Right lung (tissue), 5 donors: ENCODE measurements around the gene SPATA12. TPM values are rescaled to one million over a fixed set of nuclear protein-coding genes. Genes with fewer than 3 reads are reported as not detected.
"Not testable (repeated sequence)": the region's sequence is repeated elsewhere in the genome, so short reads cannot be mapped to it uniquely, and the experiment has no call there.

Source experiments
- DNase-seq, 2 donors: peaks; one replicate each; pipeline ENCODE4 v3.0.0-alpha.2; 2013
- polyA plus RNA-seq, 5 donors: library from polyadenylated mRNA; unstranded; fragments of 120-200 nt; gene quantifications; one replicate each; pipeline versions ENCODE4 v1.2.1 to v1.2.3, GENCODE V29; 2013; ENCODE audit warnings: inconsistent platforms in 1 of 5, low replicate concordance in 1 of 5; ENCODE audit not compliant: insufficient read length in 5 of 5, insufficient read depth in 1 of 5

Gene SPATA12
- polyA plus RNA-seq, 5 donors: not detected

DNA sequence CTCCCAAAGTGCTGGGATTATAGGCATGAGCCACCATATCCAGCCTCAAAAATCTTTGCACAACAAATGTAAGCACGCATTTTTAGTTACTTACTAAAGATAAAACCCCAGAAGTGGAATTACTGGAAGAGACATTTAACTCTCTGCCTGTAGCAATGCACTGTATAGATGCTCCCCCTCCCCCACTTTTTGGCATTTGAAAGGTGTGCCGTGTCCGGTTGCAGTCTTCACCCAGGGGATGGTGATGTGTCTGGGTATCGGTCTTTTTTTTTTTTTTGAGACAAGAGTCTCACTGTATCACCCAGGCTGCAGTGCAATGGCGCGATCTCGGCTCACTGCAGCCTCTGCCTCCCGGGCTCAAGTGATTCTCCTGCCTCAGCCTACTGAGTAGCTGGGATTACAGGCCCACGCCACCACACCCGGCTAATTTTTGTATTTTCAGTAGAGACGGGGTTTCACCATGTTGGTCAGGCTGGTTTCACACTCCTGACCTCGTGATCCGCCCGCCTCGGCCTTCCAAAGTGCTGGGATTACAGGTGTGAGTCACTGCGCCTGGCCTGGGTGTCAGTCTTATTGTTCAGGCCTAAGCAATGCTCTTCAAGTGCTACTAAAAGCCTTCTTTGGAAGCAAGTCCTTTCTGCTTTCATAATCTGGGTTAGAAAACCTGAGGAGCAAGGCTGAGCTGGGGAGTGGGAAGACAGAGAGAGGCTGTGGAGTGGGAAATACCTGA lies 23.0 kb downstream of the SPATA12 start:
- DNase-seq: not testable (repeated sequence)

DNA sequence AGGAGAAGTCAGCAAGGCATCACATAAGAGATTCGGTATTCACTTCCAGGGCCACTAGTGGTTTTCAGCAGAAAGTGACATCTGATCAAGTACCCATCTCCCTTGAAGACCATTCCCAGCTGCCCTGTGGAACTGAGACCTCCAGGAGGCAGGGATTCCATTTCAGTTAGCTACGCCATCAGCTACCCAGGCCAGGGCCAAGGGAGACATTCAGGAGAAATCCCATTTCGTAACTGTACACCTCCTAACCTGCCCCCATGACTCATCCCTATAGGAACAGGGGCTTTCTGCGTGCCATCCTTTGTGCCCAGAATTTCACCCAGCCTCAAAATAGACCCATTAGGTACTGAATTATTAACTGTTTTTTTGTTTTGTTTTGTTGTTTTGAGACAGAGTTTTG lies 24.7 kb downstream of the SPATA12 start:
- DNase-seq: no peak

DNA sequence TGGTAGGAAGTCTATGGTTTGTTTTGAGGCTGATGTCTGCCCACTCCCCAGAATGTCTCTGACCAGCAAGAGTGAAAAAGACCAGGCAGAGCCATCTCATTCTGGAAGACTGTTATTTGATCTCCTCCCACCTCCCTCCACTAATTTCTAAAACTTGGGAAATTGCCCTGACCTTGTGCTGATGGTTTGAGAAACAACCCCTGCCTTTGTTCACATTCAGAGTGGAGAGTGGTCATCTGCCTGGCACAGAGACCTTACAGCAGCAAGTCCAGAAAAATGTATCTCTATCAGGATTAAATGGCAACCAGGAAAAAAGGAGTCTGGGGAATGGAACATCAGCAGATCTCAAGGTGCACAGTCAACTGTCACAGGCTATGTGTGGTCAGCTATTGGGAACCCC lies 25.7 kb downstream of the SPATA12 start:
- DNase-seq: no peak

DNA sequence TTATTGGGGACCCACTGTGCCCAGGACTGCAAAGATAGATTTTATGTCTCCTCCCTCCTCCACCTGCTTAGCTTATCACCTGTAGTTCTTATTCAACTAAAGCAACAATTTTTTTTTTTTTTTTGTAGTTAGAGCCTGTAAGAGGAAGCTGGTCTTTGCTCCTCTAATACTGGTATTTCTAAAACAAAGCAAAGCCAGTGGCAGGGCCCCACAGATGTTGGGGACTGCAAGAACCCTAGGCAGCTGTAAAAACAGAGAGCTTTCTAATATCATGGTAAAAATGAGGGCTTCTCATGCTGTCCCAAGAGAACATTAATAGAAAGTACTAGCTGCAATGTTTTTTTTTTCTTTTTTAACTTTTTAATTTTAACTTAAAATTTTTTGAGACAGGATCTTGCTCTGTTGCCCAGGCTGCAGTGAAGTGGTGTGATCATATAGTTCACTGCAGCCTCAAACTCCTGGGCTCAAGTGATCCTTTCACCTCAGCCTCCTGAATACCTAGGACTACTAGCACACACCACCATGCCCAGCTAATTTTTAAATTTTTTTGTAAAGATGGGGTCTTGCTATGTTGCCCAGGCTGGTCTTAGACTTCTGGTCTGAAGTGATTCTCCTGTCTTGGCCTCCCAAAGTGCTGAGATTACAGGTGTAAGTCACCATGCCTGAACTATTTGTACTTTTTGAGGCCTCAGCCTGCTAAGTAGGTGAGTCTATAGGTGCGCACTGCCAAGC lies 27.1 kb downstream of the SPATA12 start:
- no peak for DNase-seq

DNA sequence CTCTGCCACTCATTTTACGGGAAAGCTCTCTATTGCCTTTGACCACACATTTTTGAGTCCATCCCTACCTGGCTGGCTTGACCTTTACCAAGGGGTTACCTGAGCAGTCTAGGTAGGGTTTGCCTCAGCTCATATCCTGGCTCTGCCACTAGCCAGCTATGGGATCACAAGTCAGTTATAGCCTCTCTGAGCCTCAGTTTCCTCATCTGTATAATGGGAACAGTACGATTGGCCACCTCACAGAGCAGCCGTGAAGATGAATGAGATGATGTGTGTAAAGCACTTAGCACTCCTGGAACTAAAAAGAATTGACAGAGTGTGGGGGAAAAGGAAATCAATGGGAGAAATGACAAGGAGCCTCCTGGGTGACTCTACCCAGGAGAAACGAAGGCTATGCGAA lies 28.0 kb downstream of the SPATA12 start:
- DNase-seq: no peak

DNA sequence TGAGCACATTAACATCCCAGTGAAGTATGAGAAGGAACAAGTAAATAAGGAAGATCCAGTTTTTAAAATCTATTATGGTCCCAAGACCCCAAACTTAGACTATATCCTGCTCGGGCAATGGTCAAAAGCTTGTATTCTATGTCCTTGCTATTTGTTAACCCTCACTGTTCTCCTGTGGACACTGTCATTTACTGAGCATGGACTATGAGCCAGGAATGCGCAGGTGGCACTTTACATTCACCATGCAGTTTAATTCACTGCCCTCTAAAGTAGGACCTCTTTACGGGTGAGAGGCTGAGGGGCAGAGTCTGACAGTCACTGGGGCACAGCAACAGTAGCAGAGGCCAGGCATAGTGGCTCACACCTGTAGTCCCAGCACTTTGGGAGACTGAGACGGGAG lies 28.6 kb downstream of the SPATA12 start:
- no peak for DNase-seq

DNA sequence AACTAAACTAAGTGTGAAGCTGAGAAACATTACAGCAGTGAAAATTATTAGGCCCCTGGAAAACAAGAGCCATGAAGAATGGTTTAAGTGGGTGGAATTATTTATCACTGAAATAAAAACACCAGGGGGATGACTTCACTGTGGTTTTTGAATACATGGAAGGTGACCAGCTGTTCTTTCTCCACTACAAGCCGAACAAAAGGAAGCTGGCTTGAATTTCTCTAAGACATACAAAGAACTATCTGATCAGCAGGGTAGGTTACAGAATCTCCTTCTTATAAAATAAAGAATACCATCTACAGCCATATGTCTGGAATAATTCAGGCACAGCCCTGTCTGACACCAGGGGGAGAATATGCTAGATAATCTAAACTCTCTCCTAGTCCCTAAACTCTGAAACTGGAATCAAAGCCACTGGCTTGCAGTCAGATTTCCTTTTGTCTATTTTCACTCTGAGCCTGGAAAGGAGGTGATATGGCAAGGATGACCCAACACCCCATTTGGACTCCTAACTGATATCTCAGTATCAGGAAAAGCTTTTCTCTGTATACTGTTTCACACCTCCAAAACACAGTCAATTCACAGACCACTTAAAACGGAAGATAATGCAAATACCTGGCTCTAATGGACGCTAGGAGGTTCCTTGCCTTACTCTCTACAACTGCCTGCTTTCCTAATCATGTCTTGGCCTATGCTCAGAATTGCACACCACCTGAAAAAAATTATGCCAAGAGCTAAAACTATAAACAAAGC lies 31.2 kb downstream of the SPATA12 start:
- DNase-seq: no peak

DNA sequence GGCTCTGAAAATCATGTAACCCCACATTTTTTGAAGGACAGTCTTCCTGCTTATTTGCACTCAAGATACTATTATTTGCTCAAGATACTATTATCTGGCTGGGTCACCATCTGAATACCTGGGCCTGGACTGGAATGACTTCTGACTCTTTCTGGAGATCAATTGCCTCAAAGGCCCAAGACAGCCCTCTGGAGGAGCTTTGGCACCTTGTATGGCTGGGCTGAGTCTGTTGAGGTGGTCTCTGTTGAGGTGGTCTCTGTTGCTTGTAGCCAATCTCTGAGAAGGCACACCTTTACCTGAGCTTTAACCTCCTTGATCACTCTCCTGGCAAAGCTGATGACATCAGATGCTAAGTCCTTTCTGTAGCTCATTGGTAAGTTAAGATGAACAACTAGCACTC lies 33.0 kb downstream of the SPATA12 start:
- no peak for DNase-seq

DNA sequence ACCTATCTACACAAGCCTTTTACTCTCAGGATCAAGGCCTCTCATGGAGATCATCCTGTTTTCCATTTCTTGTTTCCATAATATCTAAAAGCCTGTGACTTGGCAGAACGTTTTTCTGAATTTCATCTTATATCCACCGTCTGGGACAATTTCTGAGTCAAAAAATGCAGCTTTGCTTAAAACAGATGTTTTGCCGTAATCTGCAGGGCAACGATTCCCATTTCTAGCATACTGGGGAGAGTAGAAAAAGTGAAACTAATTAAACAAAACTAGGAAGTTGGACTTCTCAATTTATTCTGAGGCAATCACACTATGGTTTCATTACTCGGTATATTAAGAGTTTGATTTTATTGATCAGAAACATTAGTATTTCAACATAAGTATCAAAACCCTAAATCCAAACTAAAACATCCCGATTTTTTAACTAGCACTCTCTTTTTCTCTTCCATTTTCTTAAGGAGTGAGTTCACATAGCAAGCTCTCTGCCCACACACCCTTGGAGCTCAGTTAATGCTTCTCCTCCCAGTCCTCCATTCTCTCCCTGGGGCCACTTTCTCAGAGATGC lies 33.6 kb downstream of the SPATA12 start:
- no peak for DNase-seq

DNA sequence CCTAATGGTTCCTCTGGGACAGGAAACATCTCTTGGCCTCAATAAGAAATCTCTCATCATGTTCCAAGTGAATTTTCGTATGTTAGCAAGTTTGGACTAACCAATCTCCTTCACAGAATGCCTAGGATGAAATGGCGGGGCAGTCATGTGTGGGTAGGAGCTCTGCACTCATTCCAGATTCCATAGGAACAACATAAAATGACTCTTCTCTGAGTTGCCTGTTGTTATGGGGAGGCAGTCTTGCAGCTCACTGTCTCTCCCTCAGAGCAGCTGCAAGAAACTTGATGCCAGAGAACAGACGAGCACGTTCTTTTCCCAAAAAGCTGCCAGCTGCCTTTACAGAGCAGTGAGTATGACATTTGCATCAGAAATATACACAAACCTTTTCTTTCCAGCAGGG lies 34.1 kb downstream of the SPATA12 start:
- peak; percentile 41 to 52 for DNase-seq

DNA sequence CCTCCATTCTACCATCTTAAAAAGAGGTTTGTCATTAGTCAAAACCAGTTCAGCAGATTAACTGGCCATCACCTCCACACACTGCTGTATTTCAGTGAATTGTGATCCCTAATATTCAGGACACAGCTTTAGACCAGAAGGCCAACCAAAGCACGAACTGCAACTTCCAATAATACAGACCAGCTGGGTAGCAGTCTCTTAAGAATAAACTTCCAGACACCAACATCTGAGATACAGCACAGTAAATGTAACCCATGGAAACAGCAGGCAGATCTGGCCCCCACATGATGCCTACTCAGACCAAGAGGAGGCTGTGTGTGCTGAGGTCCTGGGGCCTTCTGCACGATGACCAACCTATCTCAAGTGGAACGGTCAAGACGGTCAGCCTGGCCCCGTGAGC lies 34.9 kb downstream of the SPATA12 start:
- DNase-seq: no peak

DNA sequence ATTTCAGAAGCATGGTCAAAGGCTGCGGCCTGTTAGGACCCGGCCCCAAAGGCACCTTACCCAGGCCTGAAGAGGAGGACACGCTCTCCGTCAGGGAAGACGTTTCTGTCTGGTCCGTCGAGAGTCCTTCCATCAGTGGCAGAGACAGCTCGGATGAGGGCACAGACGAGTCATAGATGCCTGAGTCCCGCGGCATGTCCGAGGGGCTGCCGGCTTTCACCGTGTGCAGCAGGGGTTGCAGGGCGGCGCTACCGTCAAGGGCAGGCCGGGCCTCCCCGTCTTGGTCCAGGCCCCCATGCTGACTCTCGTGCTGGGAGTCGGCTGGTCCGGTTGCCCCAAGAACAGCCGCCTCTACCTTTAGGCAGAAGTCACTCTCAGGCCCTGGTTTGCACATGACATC lies 37.1 kb downstream of the SPATA12 start:
- DNase-seq: no peak

DNA sequence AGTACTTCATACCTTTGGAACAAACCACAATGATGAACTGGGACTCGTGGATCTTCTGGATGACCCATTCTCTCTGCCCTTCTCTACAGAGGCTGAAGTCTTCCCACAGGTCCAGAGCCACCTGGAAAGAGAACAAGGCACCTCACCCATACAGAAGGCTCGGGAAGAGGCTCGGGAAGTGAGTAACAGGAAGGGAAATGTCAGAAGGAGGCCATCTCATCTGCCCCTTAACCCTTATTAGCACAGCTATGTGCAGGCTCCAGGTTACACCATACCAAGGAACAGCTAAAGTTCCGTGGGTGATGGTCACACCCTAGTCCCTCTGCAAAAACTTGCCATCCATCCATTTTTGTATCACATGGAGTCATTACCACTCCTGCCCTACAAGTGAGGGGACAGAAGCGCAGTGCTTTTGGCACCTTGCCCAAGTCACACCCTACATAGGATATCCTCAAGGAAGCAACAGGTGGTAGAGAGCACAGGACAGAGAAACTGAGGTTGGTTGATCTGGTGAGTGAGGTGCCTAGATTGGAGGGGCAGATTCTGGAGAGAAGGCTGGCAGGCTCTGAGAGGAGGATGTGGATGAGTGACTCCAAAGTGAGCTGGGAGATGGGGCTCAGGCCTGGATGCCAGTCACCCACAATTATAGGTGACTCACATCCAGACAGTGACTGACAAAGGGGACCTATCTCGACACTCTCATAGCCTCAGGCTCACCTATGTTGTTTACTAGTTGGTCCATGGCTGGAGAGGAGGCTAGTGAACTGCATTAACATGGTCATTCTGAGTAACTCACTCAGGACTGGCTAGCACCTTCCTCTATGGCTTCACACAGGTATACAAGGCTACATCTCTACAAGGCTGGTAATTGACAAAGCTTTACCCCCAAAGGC lies 38.2 kb downstream of the SPATA12 start:
- no peak for DNase-seq

DNA sequence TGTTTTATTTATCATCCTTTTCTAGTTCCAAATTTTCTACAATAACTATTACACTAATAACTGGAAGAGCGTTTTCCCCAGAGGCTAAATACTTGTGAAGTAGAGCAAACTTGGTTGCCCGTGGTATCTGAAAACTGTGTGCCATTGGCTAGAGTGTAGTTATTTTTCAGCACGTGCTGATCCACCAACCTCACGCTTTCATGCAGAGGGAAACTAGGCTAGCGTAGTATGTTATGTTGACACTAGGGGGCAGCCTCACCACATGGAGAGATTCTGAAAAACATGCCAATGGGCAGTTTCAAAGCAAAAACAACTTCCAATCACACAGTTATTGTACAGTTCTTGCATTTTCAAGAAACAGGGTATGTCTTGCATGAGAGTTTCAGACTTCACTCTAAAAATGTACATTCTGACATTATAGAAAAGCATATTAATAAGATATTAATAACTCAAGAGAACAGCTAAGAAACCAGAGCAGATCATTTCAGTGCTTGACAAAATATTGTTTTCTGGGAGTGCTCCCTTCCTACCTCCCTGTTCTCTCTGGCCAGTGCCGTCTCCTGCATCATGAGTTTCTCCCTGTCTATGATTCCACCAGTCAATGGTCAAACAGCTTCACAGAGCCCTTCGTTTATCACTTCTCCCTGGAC lies 39.7 kb downstream of the SPATA12 start:
- DNase-seq: peak; percentile 53 to 74

DNA sequence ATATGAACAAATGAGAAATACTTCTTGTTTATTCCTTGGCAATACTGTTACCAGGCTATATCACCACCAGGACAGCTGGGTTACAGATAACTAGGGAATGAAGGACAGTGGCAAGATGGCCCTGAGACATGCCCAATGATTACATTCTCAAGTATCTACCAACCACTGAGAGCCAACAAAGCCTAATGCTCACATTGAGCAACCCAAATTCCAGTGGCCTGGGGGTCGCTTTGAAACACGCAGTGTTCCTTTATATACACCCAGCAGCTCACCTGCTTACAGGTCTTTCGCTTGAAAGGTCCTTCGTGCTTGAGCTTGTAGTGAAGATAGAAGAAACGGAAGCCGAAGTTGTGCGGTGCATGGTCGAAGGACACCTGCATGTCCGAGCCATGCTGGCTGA lies 45.1 kb downstream of the SPATA12 start:
- DNase-seq: no peak

DNA sequence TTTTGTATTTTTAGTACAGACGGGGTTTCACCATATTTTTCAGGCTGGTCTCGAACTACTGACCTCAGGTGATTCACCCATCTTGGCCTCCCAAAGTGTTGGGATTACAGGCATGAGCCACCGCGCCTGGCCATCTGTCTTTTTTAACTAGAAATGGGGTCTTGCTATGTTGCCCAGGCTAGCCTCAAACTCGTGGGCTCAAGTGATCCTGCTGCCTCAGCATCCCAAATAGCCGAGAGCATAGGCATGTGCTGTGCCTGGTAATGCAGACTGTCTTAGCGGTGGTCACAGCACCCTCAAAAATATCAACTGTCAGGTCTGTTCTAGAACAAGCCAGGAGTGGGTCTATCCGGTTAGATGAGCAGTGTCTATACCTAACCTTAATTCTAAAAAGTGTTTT lies 48.2 kb downstream of the SPATA12 start:
- no peak for DNase-seq

DNA sequence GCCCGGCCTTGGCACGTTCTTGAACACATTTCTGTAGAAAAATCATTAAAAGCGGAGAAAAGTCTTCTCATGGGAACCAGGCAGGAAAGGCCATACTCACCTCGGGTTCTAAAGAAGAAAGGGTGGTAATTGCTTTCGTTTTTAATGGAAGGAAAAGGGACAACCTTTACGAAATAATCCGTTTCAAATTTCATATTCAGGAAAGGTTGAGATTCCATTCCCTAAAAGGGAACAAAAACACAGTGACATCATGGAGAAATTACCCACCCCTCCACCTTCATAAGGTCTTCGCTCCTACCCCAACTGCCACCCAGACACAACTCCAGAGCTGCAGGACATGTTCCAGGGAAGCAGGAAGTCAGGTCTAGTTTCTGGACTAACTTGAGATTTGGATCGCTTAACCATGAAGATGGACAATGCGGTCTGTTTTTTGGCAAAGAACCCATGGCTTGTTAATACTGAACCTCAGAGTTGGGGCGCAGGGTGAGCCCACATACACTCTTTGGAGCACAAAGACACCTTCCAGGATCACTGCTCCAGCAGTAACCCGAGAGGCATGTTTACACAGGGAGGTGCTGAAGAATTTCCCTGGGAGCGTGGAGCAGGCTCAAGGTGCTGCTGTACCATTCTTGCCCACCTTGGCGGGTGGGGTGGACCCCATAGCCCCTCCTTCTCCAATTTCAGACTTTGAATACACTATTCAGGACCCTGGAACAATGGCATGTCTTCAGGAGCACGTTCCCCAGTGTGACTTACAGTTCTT lies 49.2 kb downstream of the SPATA12 start:
- DNase-seq: no peak

DNA sequence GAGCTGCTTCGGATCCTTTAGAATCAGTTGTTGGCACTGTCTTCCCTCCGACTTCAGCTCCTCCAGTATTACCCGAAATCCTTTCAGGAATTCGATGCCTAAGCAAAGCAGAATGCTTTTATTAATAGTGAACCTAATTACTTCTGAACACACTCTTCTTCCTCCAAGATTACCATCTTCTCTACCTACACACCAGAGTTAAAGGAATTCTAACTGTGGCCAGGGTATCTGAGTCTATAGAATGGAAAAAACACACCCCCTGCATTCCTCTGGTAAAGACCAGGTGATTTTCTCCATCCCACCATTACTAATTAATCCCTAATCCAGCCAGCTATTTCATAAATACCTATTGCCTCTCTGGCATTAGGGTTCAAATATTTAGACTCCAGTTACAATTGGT lies 49.8 kb downstream of the SPATA12 start:
- no peak for DNase-seq

DNA sequence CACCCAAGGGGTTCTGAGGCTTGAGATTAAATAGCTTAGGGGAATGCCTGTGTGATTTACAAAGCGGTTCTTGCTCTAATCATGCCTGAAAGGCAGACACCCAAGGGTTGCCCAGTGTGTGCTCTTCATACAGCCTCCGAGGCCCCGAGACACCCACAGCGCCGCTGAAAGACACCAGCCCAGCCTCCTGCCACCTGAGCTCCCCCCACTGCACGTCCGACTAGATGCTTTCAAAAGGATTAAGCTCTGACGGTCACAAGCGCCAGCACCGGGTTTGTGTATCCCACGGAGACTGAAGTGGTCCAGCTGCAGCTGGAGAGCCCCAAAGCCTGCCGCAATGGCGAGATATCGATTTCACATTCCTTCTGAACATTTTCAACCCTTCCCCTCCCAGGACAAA lies 50.3 kb downstream of the SPATA12 start:
- no peak for DNase-seq

DNA sequence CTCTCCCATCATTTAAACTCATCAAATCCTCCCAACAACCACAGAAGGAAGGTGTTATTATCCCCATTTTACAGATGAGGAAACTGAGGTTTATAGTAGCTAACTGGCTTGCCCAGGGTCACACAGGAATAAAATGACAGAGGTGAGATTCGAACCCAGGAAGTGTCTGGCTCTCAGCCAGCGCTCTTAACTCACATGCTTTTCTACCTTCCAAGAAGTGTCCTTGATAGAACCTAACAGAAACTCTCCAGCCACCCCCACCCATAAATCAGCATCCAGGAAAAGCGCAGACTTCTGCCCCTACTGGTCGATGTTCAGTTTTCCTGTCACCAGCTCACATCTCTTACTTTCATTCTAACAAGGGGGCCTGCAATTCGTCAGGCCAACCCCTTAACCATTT lies 51.7 kb downstream of the SPATA12 start:
- no peak for DNase-seq
